T-helper 9 cell (primary cell): Measurements from ENCODE around the gene ZFAND3.

ENCODE experiments used
- DNase-seq: peaks from one replicate; pipeline ENCODE4 v3.0.0-alpha.2; 2020

ZFAND3 gene

DNA sequence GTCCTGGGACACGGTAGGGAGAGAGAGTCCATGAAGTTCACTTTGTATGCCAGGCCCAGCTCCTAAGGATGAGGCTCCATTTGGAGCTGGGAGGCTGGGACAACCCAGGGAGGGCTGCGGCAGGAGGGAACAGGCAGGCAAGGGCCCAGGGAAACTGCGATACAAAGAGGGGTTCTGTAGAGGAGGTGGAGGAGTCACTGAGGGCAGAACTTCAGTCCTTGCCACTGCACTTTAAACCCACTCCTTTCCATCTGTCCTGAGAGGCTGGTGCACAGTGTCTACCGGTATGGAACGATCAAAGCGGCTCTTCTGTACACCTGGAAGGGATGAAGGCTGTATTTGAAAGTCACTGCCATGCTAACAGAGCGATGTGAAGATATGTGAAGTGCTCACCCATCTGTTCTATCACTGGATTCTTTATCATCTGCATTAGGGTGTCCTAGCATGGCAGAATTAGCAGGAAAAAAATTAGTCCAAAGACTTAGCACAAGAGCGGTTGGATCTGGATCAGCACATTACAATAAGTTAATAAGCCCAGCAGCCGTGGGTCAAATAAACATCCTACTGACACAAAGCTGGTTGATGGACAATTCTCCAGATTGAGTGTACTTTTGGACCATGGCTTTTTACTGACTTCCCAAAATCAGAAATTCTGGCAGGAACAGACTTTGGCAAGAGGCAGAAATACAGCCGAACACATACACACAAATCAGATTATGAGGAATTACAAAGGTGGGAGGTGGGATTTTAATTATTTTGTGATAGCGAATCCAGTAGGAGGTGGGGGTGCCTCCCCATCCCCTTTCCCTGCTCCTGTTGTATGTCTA is 20.9 kb upstream of the ZFAND3 start:
- no peak for DNase-seq

GRCh38 chr6:37799263-37799644 is 20.3 kb upstream of the ZFAND3 start:
- no peak for DNase-seq

DNA sequence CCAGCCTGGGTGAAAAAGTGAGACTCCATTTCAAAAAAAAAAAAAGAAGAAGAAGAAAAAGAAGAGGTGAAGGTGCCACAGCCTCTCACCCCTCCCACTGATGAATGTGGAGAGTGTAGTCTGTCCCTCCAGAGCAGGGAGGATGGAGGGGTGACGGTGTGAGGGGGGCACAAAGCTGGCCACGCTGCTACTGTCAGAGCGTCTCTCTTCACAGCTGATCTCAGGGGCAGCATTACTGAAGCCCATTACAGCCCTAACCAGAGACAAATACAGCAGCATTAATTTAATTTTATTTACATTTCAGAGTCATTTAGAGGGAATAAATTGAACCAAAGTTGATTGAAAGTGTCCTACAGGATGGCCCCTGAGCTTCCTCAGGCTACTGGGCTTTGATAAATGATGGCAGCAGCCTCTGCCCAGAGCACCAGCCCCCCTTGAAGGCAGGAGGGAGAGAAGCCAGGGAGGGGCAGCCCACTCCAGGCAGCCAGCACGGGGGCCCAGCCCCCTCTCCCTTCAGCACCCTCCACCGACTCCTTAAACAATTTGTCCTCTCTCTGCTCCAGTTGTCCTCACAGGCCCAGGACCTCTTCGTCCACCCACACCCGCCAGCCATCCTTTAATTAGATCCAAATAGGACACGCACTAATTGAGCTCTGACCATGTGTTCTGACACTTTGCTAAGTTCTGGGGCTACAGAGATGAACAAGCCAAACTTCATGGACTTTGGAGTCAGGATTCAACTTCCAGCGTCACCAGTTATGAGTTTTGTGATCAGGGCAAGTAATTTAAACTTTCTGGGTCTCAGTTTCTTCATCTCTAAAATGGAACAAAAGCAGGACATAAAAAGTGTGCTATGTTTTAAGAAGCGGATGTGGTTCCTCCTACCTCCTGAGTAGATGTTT is 18.6 kb upstream of the ZFAND3 start:
- DNase-seq: no peak

DNA sequence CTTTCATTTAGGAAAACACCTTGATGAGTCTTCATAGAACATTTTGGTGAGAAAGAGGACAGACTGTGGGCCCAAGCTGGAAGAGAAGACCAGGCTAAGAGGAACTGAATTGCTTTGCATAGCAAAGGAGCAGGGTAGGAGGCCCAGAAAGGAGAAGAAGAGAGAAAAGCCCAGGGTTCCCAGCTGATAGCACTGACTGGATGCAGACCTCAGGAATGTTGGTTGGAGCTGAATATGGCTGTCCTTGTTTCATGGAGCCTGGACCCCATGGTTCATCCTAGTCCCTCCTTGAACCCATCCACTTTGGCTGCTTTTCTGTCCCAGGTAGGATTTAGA is 18.0 kb upstream of the ZFAND3 start:
- no peak for DNase-seq

GRCh38 chr6:37802810-37803209 is 16.7 kb upstream of the ZFAND3 start:
- DNase-seq: no peak

GRCh38 chr6:37804586-37804985 is 14.9 kb upstream of the ZFAND3 start:
- no peak for DNase-seq

GRCh38 chr6:37806213-37806612 is 13.3 kb upstream of the ZFAND3 start:
- no peak for DNase-seq

DNA sequence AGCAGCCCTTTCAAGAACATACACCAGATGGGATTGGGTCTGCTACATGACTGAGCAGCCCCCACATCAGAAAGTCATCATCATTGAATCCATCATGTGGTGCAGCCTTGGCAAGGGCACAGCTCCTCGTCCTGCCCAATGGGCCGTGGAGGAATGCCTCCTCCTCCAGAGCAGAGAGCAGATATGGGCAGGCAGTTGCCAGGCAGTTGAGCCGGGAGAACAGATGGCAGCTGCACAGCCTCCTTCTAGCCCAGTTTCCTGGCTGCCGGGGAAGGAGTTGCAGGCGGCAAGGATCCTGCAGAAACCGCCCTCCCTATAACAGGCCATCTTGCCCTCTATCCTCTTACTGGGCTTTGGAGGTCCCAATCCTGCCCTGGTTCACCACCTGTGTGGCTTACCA is 11.9 kb upstream of the ZFAND3 start:
- DNase-seq: no peak

DNA sequence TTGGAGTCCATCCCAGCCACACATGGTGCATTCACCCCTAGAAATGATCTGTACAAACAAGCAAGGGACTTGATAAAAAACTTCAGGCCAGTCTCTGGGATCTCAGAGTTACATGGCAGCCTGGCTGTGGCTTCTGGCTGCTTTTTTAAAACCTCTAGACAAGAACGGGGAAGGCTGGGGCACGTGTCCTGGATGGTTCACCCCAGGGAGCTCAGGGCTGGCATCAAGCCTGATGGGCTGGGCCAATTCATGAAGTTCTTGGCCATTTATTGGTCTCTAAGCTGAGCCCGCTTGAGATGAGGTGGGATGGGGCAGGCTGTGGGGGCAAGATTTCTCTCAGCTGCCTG is 10.4 kb upstream of the ZFAND3 start:
- DNase-seq: no peak

- DNase-seq: no peak
Measured at GRCh38 chr6:37812841-37813240, 6.7 kb upstream of the ZFAND3 start.

DNA sequence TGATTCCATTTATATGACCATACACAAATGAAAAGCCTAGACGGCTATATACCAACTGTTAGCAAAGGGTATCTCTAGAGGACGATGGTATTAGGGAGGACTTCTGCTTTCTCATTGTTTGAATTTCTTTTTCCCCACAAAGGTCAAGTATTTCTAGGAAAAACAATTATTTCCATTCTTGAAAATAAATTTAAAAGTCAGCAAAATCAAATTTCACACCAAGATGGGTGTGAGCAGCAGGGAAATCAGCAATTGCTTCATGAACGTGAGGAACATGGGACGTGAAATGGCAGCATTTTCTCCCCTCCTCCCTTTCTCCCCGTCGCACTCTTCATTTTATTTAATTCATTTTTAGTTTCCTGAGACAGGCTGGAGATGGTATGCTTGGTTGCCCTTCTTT is 5.2 kb upstream of the ZFAND3 start:
- no peak for DNase-seq

GRCh38 chr6:37816599-37817375 is 2.7 kb upstream of the ZFAND3 start:
- DNase-seq: no peak

DNA sequence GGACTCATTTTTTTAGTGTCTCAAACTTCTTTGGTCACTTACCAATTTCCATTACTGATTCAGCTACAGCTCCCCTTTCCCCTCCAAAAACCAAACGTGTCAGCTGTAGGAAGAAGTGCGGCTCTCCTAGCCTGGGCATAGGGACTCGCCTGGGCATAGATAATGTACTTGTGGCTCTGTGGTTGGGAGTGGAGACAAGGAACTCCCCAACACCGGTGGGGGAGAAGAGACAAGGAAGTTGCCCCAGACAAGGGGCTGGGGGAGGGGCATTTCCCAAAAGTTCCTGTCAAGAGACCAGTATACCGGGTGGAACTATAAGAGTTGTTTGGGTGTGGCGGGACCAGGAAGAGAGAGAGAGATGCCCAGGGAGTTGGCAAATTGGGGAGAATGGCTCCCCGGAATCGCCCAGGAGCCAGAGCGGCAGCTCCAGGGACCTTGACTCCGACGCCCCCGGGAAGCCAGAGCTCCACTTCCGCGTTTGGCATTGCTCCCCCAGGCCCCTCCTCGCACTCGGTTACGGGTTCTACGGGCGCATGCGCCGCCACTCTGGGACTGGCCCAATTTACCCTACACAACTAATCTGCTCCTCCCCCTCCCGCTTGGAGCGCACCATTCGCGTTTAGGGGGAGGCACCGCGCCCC is 871 bp upstream of the ZFAND3 start:
- DNase-seq: peak; percentile 89

- peak; percentile 51 for DNase-seq
Measured at GRCh38 chr6:37819802-37820717, 533 bp downstream of the ZFAND3 start.

DNA sequence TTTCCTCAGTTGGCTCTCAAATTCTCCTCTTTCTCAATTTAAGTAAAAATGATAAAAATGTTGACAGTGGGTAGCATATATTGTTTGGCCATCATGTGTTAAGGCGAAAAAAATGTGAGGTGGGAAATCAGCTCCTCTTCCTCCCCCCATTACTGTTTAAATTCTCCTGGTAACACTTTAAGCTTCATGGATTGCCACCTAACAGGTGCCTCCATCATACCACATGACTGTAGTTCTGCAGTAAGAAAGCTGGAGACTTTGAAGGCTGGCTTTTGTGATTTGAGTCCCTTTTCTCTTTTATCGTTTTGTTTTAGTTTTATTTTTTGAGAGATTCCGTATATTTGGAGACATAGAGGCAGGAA is 1.2 kb downstream of the ZFAND3 start:
- no peak for DNase-seq

- no peak for DNase-seq
Measured at GRCh38 chr6:37821446-37821845, 1.9 kb downstream of the ZFAND3 start.

DNA sequence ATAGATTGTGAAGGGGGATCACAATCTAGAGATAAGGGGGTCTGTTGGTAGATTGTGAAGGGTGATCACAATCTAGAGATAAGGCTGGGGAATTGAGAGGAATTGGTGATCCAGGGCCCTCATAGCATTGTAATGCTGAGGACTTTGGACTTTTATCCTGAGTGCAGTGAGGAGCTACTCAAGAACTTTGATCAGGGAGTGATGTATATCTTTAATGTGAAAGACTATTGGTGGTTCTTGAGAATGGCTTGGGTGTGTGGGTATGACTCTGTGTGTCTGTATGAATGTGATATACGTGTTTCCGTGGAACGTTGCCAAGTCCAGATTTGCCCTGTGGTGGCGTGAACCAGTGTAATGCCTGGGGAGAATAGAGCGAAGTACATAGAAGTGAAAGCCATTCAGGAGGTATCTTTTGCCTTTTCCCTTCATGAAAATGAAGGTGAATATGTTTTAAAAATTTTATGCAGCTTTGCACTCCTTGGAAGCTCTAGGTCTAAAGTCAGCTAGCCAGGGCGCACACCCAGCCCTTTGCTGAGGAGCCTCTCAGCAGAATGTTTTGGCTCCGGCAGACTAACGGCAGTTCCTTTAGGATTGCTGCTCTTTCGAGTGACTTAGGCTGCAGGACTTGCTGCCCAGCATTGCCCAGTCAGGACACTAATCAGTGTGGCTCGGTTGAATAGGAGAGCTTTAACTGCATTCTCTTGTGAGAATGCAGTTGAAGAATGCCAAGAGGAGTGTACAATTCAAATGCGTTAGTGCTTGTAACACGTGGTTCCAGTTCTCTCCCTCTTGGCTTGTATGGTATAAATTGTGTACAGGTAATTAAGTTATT is 3.5 kb downstream of the ZFAND3 start:
- no peak for DNase-seq

- no peak for DNase-seq
Measured at GRCh38 chr6:37824170-37824569, 4.6 kb downstream of the ZFAND3 start.

- no peak for DNase-seq
Measured at GRCh38 chr6:37826188-37826587, 6.7 kb downstream of the ZFAND3 start.

GRCh38 chr6:37826993-37827392 is 7.5 kb downstream of the ZFAND3 start:
- DNase-seq: no peak
